Measurements from ENCODE around the gene ACTN1. TPM values are rescaled to one million over a fixed set of nuclear protein-coding genes. Genes with fewer than 3 reads are reported as not detected.
A peak's percentile ranks its signal among the peaks of the same experiment; 100 is the strongest.

ACTN1 gene
- total and polyA plus RNA-seq, 2 experiments from 2014 or later = 88.0 to 163 TPM

GRCh38 chr14:69006346-69006745 lies 27.2 kb upstream of the ACTN1 start:
- Histone ChIP-seq H3K79me2 (no peaks in the 10 kb centered on the region), H3K27me3 (no peaks in the 10 kb centered on the region), H3K4me3 (no peak overlapping the region), H3K9me3 (ENCODE audit: low read depth) (no peaks in the 10 kb centered on the region), H3K9me2 (replicated peaks; ENCODE audit: insufficient read depth) (no peaks in the 10 kb centered on the region), H3K27ac (no peak overlapping the region), H3K4me1 (ENCODE audit: insufficient read depth) (peaks cover 8% of the 10 kb centered on the region), H4K20me1 (ENCODE audit: insufficient read depth, poor library complexity, severe bottlenecking) (no peaks in the 10 kb centered on the region), H3K4me2 (no peak overlapping the region), H3K36me3 (replicated peaks; ENCODE audit: insufficient read depth, low read depth) (no peaks in the 10 kb centered on the region), H2AFZ (no peak overlapping the region)
- TF ChIP-seq CTCF (IDR thresholded peaks at IDR 0.05; ENCODE audit: poor library complexity) = no peak
- DNase-seq (ENCODE audit: low spot score) = no peak
- 96% methylated on average over 5 of the region's 5 CpGs for WGBS (ENCODE audit: low lambda C conversion rate, missing lambda C conversion rate)

- Histone ChIP-seq H3K9me2 (replicated peaks; ENCODE audit: insufficient read depth) (no peaks in the 10 kb centered on the region), H3K36me3 (replicated peaks; ENCODE audit: insufficient read depth, low read depth) (no peaks in the 10 kb centered on the region), H3K79me2 (no peaks in the 10 kb centered on the region), H2AFZ (no peak overlapping the region), H3K4me1 (ENCODE audit: insufficient read depth) (peaks cover 8% of the 10 kb centered on the region), H3K27me3 (no peaks in the 10 kb centered on the region), H3K9me3 (ENCODE audit: low read depth) (no peaks in the 10 kb centered on the region), H3K4me3 (no peak overlapping the region), H3K4me2 (no peak overlapping the region), H3K27ac (peak overlapping the region; percentile 42), H4K20me1 (ENCODE audit: insufficient read depth, poor library complexity, severe bottlenecking) (no peaks in the 10 kb centered on the region)
- WGBS (ENCODE audit: low lambda C conversion rate, missing lambda C conversion rate) = 57% methylated on average over 11 of the region's 11 CpGs
- no peak for TF ChIP-seq CTCF (IDR thresholded peaks at IDR 0.05; ENCODE audit: poor library complexity)
- no peak for TF ChIP-seq EZH2 (IDR thresholded peaks at IDR 0.05; ENCODE audit: borderline replicate concordance)
- no peak for TF ChIP-seq EZH2phosphoT487 (IDR thresholded peaks at IDR 0.05; ENCODE audit: low read depth, severe bottlenecking, unreplicated experiment)
- peak; percentile 77 for DNase-seq (ENCODE audit: low spot score)
Observed at GRCh38 chr14:69005432-69006148, 26.5 kb upstream of the ACTN1 start.

- no peak for TF ChIP-seq EZH2phosphoT487 (IDR thresholded peaks at IDR 0.05; ENCODE audit: low read depth, severe bottlenecking, unreplicated experiment)
- TF ChIP-seq EZH2 (IDR thresholded peaks at IDR 0.05; ENCODE audit: borderline replicate concordance) = no peak
- TF ChIP-seq CTCF (IDR thresholded peaks at IDR 0.05; ENCODE audit: poor library complexity) = no peak
- H3K36me3 ChIP-seq (replicated peaks; ENCODE audit: insufficient read depth, low read depth) = no peaks in the 10 kb centered on the region
- H3K4me2 ChIP-seq = no peak overlapping the region
- H3K79me2 ChIP-seq = no peaks in the 10 kb centered on the region
- no peak for DNase-seq (ENCODE audit: low spot score)
- H3K4me1 ChIP-seq (ENCODE audit: insufficient read depth) = peaks cover 8% of the 10 kb centered on the region
- no peaks in the 10 kb centered on the region for H3K9me2 ChIP-seq (replicated peaks; ENCODE audit: insufficient read depth)
- no peaks in the 10 kb centered on the region for H3K9me3 ChIP-seq (ENCODE audit: low read depth)
- no peaks in the 10 kb centered on the region for H3K27me3 ChIP-seq
- no peak overlapping the region for H2AFZ ChIP-seq
- WGBS (ENCODE audit: low lambda C conversion rate, missing lambda C conversion rate) = 57% methylated on average over 7 of the region's 7 CpGs
- no peaks in the 10 kb centered on the region for H4K20me1 ChIP-seq (ENCODE audit: insufficient read depth, poor library complexity, severe bottlenecking)
- no peak overlapping the region for H3K27ac ChIP-seq
- no peak overlapping the region for H3K4me3 ChIP-seq
Observed at GRCh38 chr14:69004731-69005431, 25.8 kb upstream of the ACTN1 start.

Data from hepatocyte (in vitro differentiated cells).